Testis (tissue), 2 donors: ENCODE results near the gene WWC1.

Source experiments
- CTCF ChIP-seq, 3 experiments: fragments of 450-650 bp in 2 of 3; fragments of 200-600 bp in 1 of 3; sonication (generic) in 1 of 3; IDR thresholded peaks; one replicate each; pipeline ENCODE4 v1.5.1; 2016 to 2019; ENCODE audit warnings: antibody characterized with exemption in 3 of 3, mild to moderate bottlenecking in 2 of 3, moderate library complexity in 1 of 3
- POLR2A ChIP-seq: fragments of 450-650 bp; IDR thresholded peaks from one replicate; pipeline ENCODE4 v1.6.1; 2017; ENCODE audit warnings: antibody characterized with exemption, mild to moderate bottlenecking, moderate library complexity

- TF ChIP-seq CTCF (IDR thresholded peaks at IDR 0.05) = no peak
- no peak for TF ChIP-seq POLR2A
These were observed 180.3 kb downstream of the WWC1 start for GRCh38 chr5:168471785-168472184.
